ENCODE results near the gene MAPK10.
"Not testable (repeated sequence)": the region's sequence is repeated elsewhere in the genome, so short reads cannot be mapped to it uniquely, and the experiment has no call there.

Gene MAPK10

DNA sequence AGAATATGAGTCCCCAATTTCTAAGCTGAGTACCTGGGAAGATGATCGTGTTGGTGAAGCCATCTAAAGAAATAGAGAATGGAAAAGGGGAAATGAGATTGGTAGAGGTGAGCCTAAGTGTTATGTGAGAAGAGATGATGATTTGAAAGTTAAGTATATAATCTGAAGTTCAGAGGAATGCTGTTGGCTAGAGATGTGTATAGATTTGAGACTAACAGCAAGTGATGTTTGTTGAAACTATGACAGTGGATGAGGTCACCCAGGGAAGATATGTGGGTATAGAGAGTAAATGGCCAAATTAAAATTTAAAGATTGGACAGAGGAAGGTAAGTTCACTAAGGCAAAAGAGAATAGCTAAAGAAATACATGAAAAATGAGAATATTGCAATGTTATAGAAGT is 324.2 kb downstream of the MAPK10 start:
- no peak for DNase-seq (ENCODE audit: low read depth in 2 of 2)

DNA sequence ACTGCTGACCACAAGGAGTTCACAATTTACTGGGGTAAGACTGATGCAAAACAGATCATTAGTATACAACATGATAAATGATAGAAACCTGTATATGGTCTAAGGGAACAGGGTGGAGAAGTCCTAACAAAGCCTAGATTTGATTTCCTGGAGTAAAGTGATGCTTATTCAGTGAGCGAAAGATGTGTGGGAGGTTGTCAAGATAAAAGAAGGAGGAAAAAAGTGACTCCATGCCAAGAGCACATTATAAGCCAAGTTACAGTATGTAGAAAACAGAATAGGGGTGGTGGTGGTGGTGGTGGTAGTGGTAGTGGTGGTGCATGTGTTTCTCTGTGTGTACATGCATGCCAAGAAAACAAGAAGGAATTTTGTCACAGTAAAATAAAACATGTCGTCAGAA is 325.2 kb downstream of the MAPK10 start:
- DNase-seq (ENCODE audit: low read depth in 2 of 2): no peak

DNA sequence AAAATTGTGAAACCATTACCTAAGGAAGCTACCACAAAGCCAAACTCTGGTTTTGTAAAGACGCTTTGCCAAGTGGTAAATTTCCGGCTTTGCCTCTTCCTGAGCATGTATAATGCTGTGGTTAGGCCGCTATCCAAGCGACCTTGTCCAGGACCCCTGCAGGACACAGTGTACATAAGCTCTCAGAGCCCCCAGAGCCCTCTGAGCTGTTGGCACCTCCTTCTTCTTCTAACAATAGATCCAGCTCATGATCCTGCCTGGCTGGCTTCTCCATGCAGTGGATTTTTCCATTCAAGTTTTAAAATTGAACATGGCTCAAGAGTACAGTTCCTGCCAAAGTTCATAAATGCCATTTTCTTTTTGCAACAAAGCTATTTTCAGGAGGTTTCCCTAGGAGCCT is 326.7 kb downstream of the MAPK10 start:
- DNase-seq (ENCODE audit: low read depth in 2 of 2): no peak

DNA sequence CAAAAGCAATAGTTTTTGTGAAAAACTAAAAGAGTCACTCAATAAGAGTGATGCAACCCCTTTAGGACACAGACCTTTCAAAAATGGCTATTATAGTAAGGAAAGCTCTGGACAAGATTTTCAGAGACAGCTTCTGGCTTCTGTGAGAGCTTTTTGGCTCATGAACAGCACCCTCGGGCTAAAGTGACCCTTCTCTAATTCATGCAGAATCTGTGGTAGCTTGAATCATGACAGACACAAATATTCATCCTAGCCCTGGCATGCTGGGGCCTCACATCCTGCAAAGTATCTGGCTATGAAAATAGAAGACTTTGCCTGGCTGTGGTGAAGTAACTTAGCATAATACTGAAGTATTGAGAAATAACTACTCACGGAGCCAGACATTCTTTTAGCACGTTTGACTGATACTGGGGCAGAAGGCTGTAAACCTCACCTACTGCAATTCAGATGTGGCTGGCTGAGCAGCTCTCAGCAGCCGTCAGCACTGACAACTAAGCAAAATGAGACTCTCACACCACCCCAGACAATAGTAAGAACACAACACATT is 327.3 kb downstream of the MAPK10 start:
- DNase-seq (ENCODE audit: low read depth in 2 of 2): no peak

DNA sequence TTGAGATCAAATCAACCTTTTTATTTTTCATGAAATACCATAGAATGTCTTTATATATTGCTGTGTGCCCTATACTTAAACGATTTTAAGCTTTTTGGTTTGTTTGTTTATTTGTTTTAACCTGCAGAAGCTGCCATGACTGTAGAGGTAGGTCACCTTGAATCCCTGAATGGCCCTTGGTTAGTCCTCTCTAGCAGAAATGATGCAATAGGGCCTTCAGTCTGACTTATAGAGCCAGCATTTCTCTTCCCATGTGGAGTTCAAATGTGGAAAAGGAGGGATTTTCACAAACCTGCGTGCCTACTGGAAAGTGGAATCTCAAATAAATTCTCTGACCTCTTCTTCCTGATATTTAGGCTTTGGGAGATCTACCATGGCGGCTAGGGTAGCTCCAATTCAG is 327.9 kb downstream of the MAPK10 start:
- DNase-seq (ENCODE audit: low read depth in 2 of 2): no peak

DNA sequence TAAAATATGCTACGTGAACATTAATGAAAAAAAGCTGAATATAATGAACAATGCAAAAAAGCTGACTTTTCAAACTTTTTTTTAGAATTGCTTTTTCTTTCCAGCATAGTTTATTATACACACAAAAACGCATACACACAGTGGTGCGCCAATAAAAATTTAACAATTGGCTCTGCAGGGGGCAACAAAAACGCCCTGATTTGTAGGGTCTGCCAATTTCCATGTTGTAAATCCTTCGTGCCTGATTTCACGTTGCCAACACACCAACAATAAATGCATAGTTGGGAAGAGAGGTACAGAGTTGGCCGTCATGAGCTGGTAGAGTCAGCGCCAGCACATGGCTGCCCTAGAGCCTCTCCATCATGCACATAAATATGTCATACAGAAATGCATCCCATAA is 333.1 kb downstream of the MAPK10 start:
- no peak for DNase-seq (ENCODE audit: low read depth in 2 of 2)

- DNase-seq (ENCODE audit: low read depth in 2 of 2): not testable (repeated sequence)
Observed at GRCh38 chr4:86021671-86022070, 338.2 kb downstream of the MAPK10 start.

- DNase-seq (ENCODE audit: low read depth in 2 of 2): no peak
Observed at GRCh38 chr4:86019906-86020305, 339.9 kb downstream of the MAPK10 start.

DNA sequence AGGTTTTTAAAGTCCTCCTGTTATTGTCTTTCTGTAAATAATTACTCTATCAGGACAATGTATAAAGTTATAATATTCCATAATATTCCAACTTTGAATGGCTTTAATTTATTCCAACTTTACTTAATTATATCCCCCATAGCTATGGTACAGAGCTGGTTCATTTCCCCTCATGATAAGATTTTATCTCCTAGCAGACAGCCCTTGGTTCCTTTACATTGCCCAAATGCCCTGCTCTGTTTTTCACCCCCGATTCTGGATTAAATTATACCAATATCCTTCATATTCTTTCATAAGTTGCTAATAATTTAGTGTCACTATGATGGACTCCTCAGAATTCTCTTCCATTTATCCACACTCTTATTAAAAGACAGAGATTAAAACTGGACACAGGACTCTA is 340.5 kb downstream of the MAPK10 start:
- no peak for DNase-seq (ENCODE audit: low read depth in 2 of 2)

- no peak for DNase-seq (ENCODE audit: low read depth in 2 of 2)
Observed at GRCh38 chr4:86015412-86016350, 344.2 kb downstream of the MAPK10 start.

DNA sequence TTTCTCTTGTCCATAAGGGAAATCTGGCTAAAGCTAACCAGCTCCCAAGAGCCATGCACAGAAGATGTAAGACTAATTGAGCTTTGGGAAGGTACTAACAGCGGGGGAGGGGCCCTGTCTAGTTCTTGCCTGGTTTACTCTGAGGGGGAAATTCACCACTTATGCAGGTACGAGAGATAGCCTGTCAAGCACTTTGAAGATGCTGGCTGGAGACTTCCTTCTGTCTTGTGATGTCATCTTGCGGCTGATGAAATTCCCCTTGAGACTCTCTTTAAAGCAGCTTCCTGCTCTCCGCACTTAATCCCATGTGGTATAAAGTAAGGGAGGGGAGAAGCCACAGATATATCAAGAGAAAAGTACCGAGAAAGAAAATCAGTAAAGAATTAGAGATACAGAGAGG is 345.3 kb downstream of the MAPK10 start:
- no peak for DNase-seq (ENCODE audit: low read depth in 2 of 2)

DNA sequence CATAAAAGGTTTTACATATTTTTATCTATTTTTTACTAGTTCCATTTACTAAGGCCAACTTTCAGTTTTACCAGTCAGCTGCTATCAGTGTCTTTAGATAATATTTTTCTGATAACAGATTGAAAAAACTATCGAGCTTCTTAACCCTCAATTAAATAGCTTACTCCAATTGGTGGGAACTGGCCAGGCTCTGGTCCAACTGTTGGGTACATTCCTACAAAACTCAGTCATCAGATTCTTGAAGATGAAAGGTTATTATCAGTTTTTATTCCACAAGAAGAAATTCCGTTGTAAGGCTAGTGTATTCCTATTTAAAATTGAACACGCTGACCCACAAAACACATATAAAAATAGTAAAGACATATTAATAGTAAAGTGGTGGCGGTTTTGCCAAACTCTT is 346.2 kb downstream of the MAPK10 start:
- DNase-seq (ENCODE audit: low read depth in 2 of 2): no peak

DNA sequence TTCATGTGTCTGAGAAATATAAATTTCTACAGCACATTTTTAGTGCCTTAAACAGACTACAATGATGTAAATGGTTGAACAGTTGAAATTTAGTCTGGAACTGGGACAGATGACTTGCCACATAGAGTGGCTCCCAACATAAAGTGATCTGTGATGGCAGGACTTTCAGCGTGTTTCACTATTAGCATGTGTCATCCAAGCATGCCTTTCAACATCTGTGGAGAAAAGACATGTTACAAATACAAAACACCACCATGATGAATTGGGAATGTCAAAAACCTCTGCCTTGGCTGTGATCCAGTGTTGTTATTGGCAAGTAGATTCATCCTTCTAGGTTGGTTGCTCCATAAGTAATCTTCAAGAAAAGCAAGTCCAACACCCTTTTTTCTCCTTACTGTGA is 348.7 kb downstream of the MAPK10 start:
- no peak for DNase-seq (ENCODE audit: low read depth in 2 of 2)

DNA sequence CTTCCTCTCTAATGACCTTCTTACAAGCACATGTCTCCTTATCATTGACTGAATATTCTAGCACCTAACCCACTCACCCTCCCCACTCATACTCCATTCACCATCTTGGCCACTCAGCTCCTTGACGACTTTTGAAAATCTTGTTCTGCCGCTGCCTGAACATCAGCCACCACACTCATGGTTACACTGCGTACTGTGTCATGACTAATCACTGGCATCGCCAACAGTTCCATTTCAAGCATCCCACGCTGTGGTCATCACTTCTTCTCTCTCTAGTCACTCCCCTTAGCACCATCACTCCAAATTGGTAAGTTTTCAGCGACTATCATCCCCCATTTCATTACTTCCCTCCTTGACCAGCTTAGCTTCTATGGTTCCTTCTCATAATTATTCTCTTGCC is 352.8 kb downstream of the MAPK10 start:
- DNase-seq (ENCODE audit: low read depth in 2 of 2): no peak

GRCh38 chr4:86006057-86006456 is 353.8 kb downstream of the MAPK10 start:
- no peak for DNase-seq (ENCODE audit: low read depth in 2 of 2)

- DNase-seq (ENCODE audit: low read depth in 2 of 2): no peak
Observed at GRCh38 chr4:86004030-86004429, 355.8 kb downstream of the MAPK10 start.

DNA sequence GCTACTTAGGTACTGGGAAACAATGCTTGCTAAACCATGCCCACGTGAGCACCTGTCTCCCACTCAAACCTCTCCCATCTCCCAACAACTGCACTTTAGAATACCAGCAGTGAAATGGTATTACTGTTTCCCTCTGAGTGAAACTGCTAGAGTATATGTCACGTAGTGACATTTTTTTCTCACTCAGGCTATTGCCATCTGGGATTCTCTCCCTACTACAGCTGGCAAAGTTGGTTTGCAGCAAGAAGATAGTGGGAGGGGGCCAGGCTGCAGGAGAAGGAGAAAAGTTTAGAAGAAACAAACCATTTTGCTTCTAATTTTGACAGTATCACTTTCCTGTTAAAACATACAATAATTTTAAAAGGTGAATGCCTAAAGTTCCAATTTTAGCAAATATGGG is 358.3 kb downstream of the MAPK10 start:
- DNase-seq (ENCODE audit: low read depth in 2 of 2): no peak

DNA sequence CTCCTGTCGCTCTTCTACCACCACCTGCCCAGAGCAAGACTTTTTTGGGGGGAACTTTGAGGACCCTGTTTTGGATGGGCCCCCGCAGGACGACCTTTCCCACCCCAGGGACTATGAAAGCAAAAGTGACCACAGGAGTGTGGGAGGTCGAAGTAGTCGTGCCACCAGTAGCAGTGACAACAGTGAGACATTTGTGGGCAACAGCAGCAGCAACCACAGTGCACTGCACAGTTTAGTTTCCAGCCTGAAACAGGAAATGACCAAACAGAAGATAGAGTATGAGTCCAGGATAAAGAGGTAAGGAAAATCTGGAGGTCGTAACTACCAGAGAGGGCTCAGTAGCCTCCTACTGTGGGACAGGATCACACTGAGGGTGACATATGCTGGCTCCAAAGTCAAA is 364.5 kb downstream of the MAPK10 start:
- no peak for DNase-seq (ENCODE audit: low read depth in 2 of 2)

DNA sequence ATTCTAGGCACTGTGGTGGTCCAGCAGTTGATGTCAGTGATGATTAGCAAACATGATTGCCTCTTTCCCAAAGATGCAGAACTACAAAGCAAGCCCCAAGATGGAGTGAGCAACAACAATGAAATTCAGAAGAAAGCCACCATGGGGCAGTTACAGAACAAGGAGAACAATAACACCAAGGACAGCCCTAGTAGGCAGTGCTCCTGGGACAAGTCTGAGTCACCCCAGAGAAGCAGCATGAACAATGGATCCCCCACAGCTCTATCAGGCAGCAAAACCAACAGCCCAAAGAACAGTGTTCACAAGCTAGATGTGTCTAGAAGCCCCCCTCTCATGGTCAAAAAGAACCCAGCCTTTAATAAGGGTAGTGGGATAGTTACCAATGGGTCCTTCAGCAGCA is 365.3 kb downstream of the MAPK10 start:
- DNase-seq (ENCODE audit: low read depth in 2 of 2): no peak

DNA sequence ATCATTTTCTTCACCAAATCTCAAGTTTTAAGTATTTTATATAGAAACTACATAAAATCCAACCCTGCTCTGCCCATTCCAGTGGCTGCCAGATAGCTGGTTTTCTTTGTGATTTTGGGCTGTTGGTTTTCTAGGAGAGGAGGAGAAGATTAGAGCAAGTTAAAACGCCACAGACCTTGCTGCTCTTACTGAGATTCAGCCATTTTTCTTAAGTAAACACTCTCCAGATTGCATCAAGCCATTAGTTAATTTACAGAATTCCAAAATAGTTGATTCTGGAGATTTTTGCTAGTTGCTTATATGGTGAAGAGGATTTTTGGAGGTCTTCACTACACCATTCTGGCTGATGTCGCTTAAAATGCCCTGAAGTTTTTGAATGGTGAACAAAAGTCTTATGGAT is 366.2 kb downstream of the MAPK10 start:
- DNase-seq (ENCODE audit: low read depth in 2 of 2): no peak

GRCh38 chr4:85986266-85986665 is 373.6 kb downstream of the MAPK10 start:
- DNase-seq (ENCODE audit: low read depth in 2 of 2): no peak

DNA sequence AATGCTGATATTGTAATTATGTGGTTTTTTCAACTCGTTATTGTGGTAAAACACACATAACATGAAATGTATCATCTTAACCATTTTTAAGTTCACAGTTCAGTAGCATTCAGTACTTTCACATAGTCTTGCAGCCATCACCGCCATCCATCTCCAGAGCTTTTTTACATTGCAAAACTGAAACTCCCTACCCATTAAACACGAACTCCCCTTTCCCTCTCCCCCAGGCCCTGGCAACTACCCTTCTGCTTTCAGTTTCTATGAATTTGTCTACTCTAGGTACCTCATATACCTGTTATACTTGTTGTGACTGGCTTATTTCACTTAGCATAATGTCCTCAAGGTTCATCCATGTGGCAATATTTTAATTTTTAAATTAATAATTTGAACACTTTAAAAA is 380.6 kb downstream of the MAPK10 start:
- no peak for DNase-seq (ENCODE audit: low read depth in 2 of 2)

DNA sequence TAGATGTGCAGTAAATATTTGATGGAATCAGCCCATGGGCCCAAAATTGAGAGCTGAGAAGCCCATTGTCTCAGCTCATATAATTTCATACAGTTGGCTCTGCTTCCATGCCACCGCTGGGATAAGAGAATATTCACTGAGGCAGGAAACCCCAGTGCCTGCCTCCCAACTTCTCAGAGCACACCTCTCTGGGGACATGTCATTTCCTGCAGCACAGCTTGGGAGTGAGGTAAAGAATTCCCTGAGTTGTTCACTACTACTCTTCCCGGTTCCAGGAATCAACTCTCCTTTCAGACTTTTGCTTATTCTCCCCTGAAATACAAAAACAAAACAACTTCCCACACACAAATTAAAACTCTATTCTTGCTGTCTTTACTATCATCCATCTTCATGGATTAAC is 389.3 kb downstream of the MAPK10 start:
- no peak for DNase-seq (ENCODE audit: low read depth in 2 of 2)
